HT-29 (cell line): ENCODE results near the gene MARK4. TPM values are rescaled to one million over a fixed set of nuclear protein-coding genes. Genes with fewer than 3 reads are reported as not detected.
"Not testable (repeated sequence)": the region's sequence is repeated elsewhere in the genome, so short reads cannot be mapped to it uniquely, and the experiment has no call there.

Experiments used
- DNase-seq: peaks from one replicate; pipeline ENCODE4 v3.0.0-alpha.2; 2015; ENCODE audit warnings: low spot score
- total RNA-seq: library from RNA; depleted of rRNA; stranded (reverse); fragments of >200 nt; shearing (Covaris generic); gene quantifications from 2 replicates; pipeline ENCODE4 v1.2.3, GENCODE V29; 2014

The MARK4 gene
- total RNA-seq, 1 experiment from 2014 or later: 9.5 TPM

DNA sequence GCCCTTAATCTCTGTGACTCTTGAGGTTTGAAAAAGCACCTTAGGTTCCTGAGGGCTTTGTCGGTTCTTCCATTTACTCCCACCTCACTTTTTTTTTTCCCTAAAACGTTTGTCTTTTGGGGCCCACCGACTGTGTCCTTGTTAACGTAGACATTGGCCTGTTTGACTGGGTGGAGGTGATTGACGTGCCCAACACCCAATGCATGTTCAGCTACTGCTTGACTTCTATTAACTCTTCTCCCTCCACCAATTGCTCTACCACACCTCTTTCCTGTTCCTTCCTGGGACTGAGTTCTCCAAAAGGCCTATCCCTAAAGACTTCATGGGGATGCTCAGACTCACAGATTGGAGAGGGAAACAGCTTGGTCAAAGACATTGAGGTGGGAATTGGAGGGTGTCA lies 54.4 kb downstream of the MARK4 start:
- no peak for DNase-seq

GRCh38 chr19:45306040-45306439 lies 55.0 kb downstream of the MARK4 start:
- no peak for DNase-seq

- DNase-seq: no peak
These were observed 55.5 kb downstream of the MARK4 start for GRCh38 chr19:45306518-45307027.

DNA sequence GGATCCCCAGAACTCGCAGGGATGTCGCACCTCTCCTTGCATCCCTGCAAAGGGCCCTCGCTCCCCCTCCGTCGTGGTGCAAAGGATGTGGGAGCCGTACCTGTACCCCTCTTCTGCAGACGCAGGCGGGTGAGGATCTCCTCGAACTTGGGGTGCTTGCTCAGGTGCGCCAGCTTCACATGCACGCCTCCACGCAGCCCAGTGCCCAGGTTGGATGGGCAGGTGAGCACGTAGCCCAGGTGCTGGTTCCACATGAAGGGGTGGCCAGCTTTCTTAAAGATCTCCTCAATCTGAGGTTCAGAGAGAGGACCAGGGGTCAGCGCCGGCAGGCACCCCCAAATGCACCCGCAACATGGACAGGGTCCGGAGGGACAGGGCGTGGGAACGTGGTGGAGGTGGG lies 56.3 kb downstream of the MARK4 start:
- DNase-seq: no peak

GRCh38 chr19:45309322-45309721 lies 58.3 kb downstream of the MARK4 start:
- DNase-seq: not testable (repeated sequence)

DNA sequence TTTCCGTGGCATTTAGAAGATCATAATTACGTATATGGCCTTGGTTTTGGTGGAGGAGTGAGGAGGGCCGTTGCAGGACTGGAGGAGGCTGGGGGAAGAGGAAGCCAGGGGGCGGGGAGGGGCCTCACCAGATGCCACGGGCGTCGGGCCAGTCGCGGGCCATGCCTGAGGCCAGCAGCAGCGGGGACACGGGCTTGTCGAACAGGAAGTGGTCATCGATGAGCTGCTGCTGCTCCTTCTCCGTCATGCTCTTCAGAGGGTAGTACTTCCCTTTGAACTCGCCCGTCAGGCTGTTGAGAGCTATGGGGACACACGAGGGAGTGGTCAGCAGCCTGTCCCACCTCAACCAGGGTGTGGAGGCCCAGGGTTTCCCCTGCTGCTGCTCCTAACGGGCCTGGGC lies 60.5 kb downstream of the MARK4 start:
- DNase-seq: no peak

- not testable (repeated sequence) for DNase-seq
These were observed 61.2 kb downstream of the MARK4 start for GRCh38 chr19:45312285-45312684.

- no peak for DNase-seq
These were observed 63.7 kb downstream of the MARK4 start for GRCh38 chr19:45314708-45315245.

DNA sequence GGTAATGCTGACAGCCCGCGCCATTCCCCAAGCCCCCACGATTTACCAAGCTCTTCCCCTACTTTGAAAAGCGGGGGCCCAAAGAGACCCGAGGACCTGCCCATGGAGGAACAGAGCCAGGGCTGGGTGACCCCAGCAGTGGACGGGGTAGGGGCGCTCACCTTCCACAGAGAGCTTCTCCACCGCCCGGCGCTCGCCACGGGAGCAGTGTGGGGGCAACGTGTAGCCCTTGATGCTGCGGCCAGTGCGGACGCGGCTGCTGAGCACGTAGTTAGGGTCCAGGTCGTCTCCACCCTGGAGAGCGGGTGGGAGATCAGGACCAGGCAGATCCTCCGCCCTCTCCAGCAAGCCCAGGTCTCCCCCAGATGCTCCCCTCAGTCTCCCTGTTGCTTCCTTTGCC lies 64.2 kb downstream of the MARK4 start:
- DNase-seq: no peak

GRCh38 chr19:45320997-45321775 lies 70.1 kb downstream of the MARK4 start:
- DNase-seq: no peak

GRCh38 chr19:45321848-45322247 lies 70.8 kb downstream of the MARK4 start:
- no peak for DNase-seq

DNA sequence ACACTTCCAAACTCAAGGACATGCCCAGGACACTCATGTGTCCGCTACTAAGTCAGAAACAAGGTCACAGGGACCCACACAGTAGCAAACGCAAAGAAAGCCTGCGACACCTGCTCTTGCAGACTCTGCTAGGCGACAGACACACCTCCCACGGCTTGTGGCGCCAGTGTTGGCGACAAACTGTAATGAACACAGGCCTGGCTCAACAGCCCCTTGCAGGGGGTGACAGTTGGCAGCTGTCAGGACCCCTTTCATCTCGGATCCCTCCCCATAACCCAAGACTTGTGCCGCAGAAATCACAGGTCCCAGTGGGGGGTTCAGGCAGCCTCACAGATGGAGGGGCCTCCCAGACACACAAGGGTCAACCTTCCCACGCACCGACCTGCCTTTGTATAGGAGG lies 71.2 kb downstream of the MARK4 start:
- no peak for DNase-seq

DNA sequence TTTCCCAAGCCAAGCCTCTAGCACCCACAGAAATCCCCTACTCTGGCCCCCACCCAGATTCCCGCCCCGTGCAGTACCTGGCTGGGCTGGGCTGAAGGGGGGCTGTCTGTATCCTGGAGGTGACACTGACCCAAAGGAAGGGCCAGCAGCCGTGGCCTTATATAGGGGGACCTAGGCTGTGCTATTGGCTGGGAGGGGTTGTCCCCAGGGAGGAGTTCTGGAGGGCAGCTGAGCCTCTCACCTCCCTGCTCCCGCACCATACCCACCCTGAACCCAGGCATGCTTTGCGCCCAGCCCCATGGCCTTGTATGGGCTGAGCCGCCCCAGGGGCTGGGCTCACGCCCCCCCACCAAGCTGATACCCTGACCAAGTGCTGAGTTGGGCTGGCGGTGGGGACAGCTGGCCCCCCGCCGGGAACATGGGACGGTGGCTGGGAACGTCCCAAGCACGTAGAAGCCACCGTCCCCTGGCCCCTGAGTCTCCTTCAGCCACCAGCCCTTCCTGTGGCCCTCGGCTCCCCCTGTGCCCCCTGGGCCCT lies 71.7 kb downstream of the MARK4 start, which contains the start of gene CKM:
TSS of gene CKM (minus strand) at position 132 of the 538 bp plus-strand sequence. CDS start 3,162 bp downstream, outside the sequence.
- no peak for DNase-seq

- no peak for DNase-seq
These were observed 72.6 kb downstream of the MARK4 start for GRCh38 chr19:45323671-45324081.

DNA sequence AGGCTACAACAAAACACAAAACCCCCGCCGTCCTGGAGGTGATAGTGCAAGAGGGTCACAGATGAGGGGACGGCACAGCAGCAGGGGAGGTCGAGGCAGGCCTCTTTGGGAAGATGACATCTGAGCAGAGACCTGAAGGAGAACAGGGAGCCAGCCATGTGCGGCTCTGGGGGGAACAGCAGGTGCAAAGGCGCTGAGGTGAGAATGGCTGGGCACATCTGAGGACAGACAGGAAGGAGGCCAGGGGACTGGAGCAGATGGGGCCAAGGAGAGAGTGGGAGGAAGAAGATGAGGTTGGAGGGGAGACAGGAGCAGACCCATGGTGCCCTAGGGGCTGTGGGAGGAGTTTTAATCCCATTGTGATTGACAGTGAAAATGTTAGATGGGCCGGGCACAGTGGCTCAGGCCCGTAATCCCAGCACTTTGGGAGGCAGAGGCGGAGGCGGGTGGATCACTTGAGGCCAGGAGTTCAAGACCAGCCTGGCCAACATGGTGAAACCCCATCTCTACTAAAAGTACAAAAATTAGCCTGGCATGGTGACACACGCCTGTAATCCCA lies 73.4 kb downstream of the MARK4 start:
- DNase-seq: no peak

DNA sequence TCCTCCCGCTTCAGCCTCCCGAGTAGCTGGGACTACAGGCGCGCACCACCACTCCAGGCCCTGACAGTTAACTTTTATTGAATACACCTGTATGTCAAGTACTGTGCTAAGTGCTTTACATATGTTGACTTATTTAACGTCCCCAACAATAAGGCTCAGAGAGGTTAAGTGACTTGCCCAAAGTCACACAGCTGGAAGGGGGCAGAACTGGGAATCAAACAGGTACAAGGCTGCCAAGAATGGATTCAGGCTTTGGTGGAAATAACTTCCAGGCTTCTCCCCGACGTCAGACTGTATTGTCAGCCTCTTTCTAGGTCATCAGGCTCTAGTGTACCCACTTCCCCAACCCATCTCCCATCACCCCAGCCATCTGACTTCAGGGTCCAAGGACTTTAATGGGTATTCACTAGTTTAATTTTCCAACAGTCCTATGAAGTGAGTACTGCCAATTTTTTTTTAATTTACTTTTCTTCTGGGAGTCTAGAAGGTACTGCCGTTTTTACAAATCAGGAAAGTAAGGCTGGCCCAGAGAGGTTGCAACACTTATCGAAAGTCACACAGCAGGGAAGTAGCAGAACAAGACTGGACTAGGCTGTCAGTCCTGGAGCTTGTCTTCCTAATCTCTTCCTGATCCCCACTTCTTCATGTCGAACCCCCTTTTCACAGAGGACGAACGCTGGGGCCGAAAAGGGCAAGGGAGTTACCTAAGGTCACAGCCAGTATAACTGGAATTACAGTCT lies 76.5 kb downstream of the MARK4 start:
- no peak for DNase-seq

DNA sequence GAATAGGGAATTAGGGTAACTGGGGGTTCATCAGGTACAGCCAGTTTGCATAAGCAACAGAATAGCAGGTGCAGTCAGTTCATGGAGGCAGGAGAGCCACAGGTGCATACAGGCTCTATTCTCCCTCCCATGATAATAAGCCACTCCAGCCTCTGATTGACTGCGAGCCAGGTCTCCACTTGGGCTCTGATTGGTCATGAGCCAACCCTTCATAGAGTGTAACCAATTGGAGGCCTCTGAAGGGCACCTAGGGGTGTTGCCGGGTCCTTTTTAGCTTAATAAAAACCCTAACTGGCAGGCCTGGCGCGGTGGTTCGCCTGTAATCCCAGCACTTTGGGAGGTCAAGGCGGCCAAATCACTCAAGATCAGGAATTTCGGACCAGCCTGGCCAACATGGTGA lies 80.3 kb downstream of the MARK4 start:
- no peak for DNase-seq

- DNase-seq: no peak
These were observed 82.7 kb downstream of the MARK4 start for GRCh38 chr19:45333609-45334303.

DNA sequence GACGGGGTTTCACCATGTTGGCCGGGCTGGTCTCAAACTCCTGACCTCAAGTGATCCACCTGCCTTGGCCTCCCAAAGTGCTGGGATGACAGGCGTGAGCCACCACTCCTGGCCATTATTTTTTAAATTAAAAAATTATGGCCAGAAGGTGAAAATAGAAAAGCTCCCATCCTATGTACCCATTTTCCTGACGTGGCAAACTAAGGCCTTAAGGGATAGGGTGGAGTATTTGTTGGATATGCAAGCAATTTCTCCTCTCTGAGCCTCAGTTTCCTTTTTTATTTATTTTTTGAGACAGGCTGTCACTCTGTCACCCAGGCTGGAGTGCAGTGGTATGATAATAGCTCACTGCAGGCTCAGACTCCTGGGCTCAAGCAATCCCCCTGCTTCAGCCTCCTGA lies 83.8 kb downstream of the MARK4 start:
- not testable (repeated sequence) for DNase-seq

- DNase-seq: no peak
These were observed 85.7 kb downstream of the MARK4 start for GRCh38 chr19:45336696-45337251.

GRCh38 chr19:45339629-45340028 lies 88.6 kb downstream of the MARK4 start:
- DNase-seq: no peak
